Tibial artery (tissue), 4 donors: Measurements from ENCODE around the gene C6orf62.

ENCODE experiments used
- DNase-seq, 2 donors: peaks; one replicate each; pipeline ENCODE4 v3.0.0-alpha.2; 2019
- H3K27ac ChIP-seq, 2 donors: fragments of 200-600 bp; sonication (generic) in 1 of 2; 1 replicate in 1 of 2; 2 replicates in 1 of 2; pipeline ENCODE4 v1.5.1; 2018 to 2019; ENCODE audit warnings: mild to moderate bottlenecking in 1 of 2
- H3K27me3 ChIP-seq, 2 donors: fragments of 200-600 bp; sonication (generic) in 1 of 2; one replicate each; pipeline versions ENCODE4 v1.5.1 to v1.6.0; 2016 to 2019
- H3K36me3 ChIP-seq, 3 donors: fragments of 200-600 bp; sonication (generic) in 2 of 3; one replicate each; pipeline ENCODE4 v1.5.1; 2016 to 2019; ENCODE audit warnings: mild to moderate bottlenecking in 2 of 3
- H3K4me1 ChIP-seq, 4 donors: fragments of 200-600 bp; sonication (generic) in 2 of 4; 1 replicate in 3 of 4; 2 replicates in 1 of 4; pipeline ENCODE4 v1.5.1; 2016 to 2019
- H3K4me3 ChIP-seq, 2 donors: fragments of 200-600 bp; sonication (generic) in 1 of 2; 1 replicate in 1 of 2; 2 replicates in 1 of 2; pipeline ENCODE4 v1.5.1; 2018 to 2019; ENCODE audit warnings: mild to moderate bottlenecking in 2 of 2
- H3K9me3 ChIP-seq, 3 donors: fragments of 200-600 bp; sonication (generic) in 1 of 3; one replicate each; pipeline ENCODE4 v1.5.1; 2016 to 2019
- CTCF ChIP-seq, 2 experiments: fragments of 200-600 bp in 1 of 2; fragments of 450-650 bp in 1 of 2; IDR thresholded peaks; one replicate each; pipeline ENCODE4 v1.5.1; 2017 to 2019; ENCODE audit warnings: antibody characterized with exemption in 2 of 2, mild to moderate bottlenecking in 1 of 2, moderate library complexity in 1 of 2
- intact Hi-C: fragments of 100-400 bp; cut with DNase I; formaldehyde crosslinking; loops from one replicate; pipeline ENCODE4 v1.15.0; 2023; ENCODE audit warnings: low total_unique reads

C6orf62 gene

DNA sequence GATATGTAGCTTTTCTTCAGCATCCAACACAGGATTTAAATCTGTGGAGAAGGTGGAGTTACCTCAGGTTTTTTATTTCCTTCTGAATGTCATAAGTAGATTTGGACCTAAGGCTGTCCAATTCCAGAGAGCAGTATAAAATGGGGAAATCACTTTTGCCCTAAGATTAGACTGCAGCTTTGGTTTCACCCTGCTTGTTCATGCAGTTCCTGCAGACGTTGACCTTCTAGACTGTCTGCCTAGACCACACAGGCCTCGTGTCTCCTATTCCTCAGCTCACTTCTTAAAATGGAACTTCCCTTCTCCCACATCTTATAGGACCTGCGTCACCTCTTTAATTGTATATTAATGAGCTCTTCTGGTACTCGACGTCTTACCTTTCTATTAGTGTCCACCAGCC is 26.0 kb upstream of the C6orf62 start:
- no peak overlapping the region for H3K27ac ChIP-seq
- intact Hi-C loops = no loop called here
- DNase-seq = no peak

GRCh38 chr6:24743944-24744335 is 25.0 kb upstream of the C6orf62 start:
- no peak for TF ChIP-seq CTCF (IDR thresholded peaks at IDR 0.05)
- H3K4me3 ChIP-seq = no peak overlapping the region
- H3K36me3 ChIP-seq = no peaks in the 10 kb centered on the region
- intact Hi-C loops = no loop called here
- no peaks in the 10 kb centered on the region for H3K4me1 ChIP-seq
- H3K27me3 ChIP-seq = no peaks in the 10 kb centered on the region
- peak overlapping the region; percentile 41 to 48 for H3K27ac ChIP-seq
- H3K9me3 ChIP-seq = no peaks in the 10 kb centered on the region
- no peak for DNase-seq

More for the DNA sequence above, 26.0 kb upstream of the C6orf62 start:
- Histone ChIP-seq H3K9me3 (no peaks in the 10 kb centered on the region), H3K27me3 (no peaks in the 10 kb centered on the region), H3K4me1 (no peaks in the 10 kb centered on the region), H3K36me3 (no peaks in the 10 kb centered on the region), H3K4me3 (no peak overlapping the region)
- no peak for TF ChIP-seq CTCF (IDR thresholded peaks at IDR 0.05)

DNA sequence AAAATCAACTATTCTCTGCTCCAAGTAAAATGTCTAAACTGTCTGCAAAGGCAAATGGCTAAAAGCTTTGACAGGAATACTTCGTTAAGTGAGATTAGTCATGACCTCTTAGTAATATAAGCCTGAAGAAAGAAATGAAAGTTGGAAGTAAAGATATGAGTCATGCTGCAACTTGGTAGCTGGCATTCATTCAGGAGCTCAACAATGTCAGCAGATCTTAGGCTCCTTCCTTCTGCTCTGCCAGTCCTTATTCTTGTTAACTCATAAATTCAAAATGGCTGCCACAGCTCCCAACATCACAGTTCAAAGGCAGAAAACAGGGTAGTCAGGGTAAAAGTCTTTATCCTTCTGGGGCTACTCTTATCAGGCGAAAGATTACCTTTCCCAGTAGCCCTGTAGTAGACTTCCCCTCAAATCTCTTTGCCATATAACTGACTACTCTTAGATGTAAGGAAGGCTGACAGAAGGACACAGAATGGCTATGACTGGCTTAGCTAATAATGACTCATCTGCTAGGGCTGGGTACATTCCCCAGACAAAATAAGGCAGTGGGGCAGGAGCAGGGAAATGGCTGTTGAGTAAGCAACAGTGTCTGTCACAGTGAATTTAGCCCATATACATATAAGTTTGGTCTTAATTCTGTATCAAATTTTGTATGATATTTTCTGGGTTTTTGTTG is 24.4 kb upstream of the C6orf62 start:
- TF ChIP-seq CTCF (IDR thresholded peaks at IDR 0.05) = no peak
- intact Hi-C loops = no loop called here
- no peaks in the 10 kb centered on the region for H3K27me3 ChIP-seq
- H3K4me1 ChIP-seq = no peaks in the 10 kb centered on the region
- no peak for DNase-seq
- H3K9me3 ChIP-seq = no peaks in the 10 kb centered on the region
- H3K4me3 ChIP-seq = no peak overlapping the region
- no peaks in the 10 kb centered on the region for H3K36me3 ChIP-seq
- H3K27ac ChIP-seq = peak overlapping the region; percentile 41 to 48

GRCh38 chr6:24742216-24742738 is 23.3 kb upstream of the C6orf62 start:
- TF ChIP-seq CTCF (IDR thresholded peaks at IDR 0.05) = no peak
- DNase-seq = no peak
- no peaks in the 10 kb centered on the region for H3K4me1 ChIP-seq
- intact Hi-C loops = no loop called here
- no peak overlapping the region for H3K27ac ChIP-seq
- H3K36me3 ChIP-seq = no peaks in the 10 kb centered on the region
- no peak overlapping the region for H3K4me3 ChIP-seq
- H3K27me3 ChIP-seq = no peaks in the 10 kb centered on the region
- H3K9me3 ChIP-seq = no peaks in the 10 kb centered on the region

GRCh38 chr6:24740861-24741260 is 21.9 kb upstream of the C6orf62 start:
- Histone ChIP-seq H3K9me3 (no peaks in the 10 kb centered on the region), H3K27me3 (no peaks in the 10 kb centered on the region), H3K4me1 (no peaks in the 10 kb centered on the region), H3K4me3 (no peak overlapping the region), H3K27ac (no peak overlapping the region), H3K36me3 (no peaks in the 10 kb centered on the region)
- TF ChIP-seq CTCF (IDR thresholded peaks at IDR 0.05) = no peak
- intact Hi-C loops = no loop called here
- no peak for DNase-seq
